Right kidney (tissue), 1 donor: ENCODE results near the gene LAMP1.
A peak's percentile ranks its signal among the peaks of the same experiment; 100 is the strongest.
"Not testable (repeated sequence)": the region's sequence is repeated elsewhere in the genome, so short reads cannot be mapped to it uniquely, and the experiment has no call there.

Experiments
- DNase-seq: peaks from one replicate; pipeline ENCODE4 v3.0.0-alpha.2; 2016

The LAMP1 gene

GRCh38 chr13:113293686-113294085, 3.4 kb upstream of the LAMP1 start:
- DNase-seq = no peak

GRCh38 chr13:113295776-113296175, 1.3 kb upstream of the LAMP1 start:
- no peak for DNase-seq

GRCh38 chr13:113297370-113298042, 467 bp downstream of the LAMP1 start:
- peak; percentile 55 for DNase-seq

- no peak for DNase-seq
These were observed 1.3 kb downstream of the LAMP1 start for GRCh38 chr13:113298043-113298945.

- DNase-seq = no peak
These were observed 2.9 kb downstream of the LAMP1 start for GRCh38 chr13:113299951-113300350.

GRCh38 chr13:113302986-113303385, 5.9 kb downstream of the LAMP1 start:
- no peak for DNase-seq

GRCh38 chr13:113304121-113304520, 7.1 kb downstream of the LAMP1 start:
- no peak for DNase-seq

GRCh38 chr13:113305208-113305607, 8.2 kb downstream of the LAMP1 start:
- DNase-seq = no peak

GRCh38 chr13:113307491-113307890, 10.5 kb downstream of the LAMP1 start:
- no peak for DNase-seq

- DNase-seq = no peak
These were observed 12.4 kb downstream of the LAMP1 start for GRCh38 chr13:113309473-113309872.

- DNase-seq = not testable (repeated sequence)
These were observed 17.1 kb downstream of the LAMP1 start for GRCh38 chr13:113314112-113314511.

GRCh38 chr13:113314895-113315470, 17.9 kb downstream of the LAMP1 start:
- not testable (repeated sequence) for DNase-seq

GRCh38 chr13:113315992-113316391, 19.0 kb downstream of the LAMP1 start:
- DNase-seq = no peak

GRCh38 chr13:113317031-113317430, 20.0 kb downstream of the LAMP1 start:
- no peak for DNase-seq

GRCh38 chr13:113318956-113319355, 21.9 kb downstream of the LAMP1 start:
- no peak for DNase-seq

GRCh38 chr13:113319371-113319770, 22.3 kb downstream of the LAMP1 start:
- DNase-seq = no peak

GRCh38 chr13:113320226-113320875, 23.3 kb downstream of the LAMP1 start:
- no peak for DNase-seq

GRCh38 chr13:113321546-113321945, 24.5 kb downstream of the LAMP1 start:
- no peak for DNase-seq

GRCh38 chr13:113322043-113322461, 25.0 kb downstream of the LAMP1 start:
- DNase-seq = peak; percentile 30

- DNase-seq = no peak
These were observed 26.0 kb downstream of the LAMP1 start for GRCh38 chr13:113322890-113323651.

GRCh38 chr13:113323869-113324268, 26.8 kb downstream of the LAMP1 start:
- no peak for DNase-seq

GRCh38 chr13:113324398-113324797, 27.4 kb downstream of the LAMP1 start:
- DNase-seq = no peak
